ENCODE measurements around the gene TPSAB1.

- TF ChIP-seq CTCF (IDR thresholded peaks at IDR 0.05) (no peak), EP300 (IDR thresholded peaks at IDR 0.05) (no peak), POLR2A (IDR thresholded peaks at IDR 0.05) (no peak)
Observed at GRCh38 chr16:1206326-1206725, 34.2 kb upstream of the TPSAB1 start.

All from ovary (tissue), 3 donors.